Measurements from ENCODE around the gene XRCC5.

DNA sequence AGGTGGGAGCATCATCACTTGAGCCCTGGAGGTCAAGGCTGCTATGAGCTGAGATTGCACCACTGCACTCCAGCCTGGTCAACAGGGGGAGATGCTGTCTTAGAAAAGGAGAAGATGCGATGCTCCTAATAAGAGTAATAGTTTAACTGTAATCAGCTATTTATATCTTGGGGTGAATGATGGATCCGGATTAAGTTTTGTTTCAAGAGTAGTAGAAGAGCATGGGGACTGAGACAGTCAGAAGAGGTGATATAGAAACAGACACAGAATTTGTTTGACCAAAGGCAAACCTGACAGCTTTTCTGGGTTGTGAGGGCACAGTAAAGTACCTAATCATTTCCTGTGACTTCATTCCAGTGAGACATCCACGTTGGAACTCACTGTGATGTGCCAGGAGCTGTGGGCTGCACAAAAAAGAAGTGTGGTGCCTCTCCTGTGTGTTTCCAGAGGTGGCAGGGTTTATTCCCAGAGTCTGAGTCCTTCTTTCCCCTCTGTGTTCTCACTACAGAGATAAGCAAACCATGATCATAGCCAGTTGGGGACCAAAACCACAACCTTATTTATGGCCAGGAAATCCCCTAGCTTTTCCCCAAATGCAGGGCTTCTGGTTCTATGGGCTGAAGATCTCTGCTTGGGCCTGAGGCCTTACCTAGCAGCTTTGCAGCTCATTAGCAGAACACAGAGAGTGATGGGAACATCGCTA is 113.7 kb downstream of the XRCC5 start:
- TF ChIP-seq CTCF (IDR thresholded peaks at IDR 0.05 in 2 of 3, conservative IDR thresholded peaks at IDR 0.05 in 1 of 3; ENCODE audit: borderline replicate concordance in 1 of 3, insufficient read depth in 1 of 3, low read depth in 2 of 3, low read length in 2 of 3), result peak; percentile 37 to 53 (median 43); a peak in 4 of 6 replicates
- no peak for TF ChIP-seq POLR2A (IDR thresholded peaks at IDR 0.05; ENCODE audit: borderline replicate concordance, extremely low read depth, insufficient read depth, insufficient read length)
- no peak for TF ChIP-seq EZH2 (IDR thresholded peaks at IDR 0.05)
- TF ChIP-seq SRF (IDR thresholded peaks at IDR 0.05; ENCODE audit: low read depth), result no peak
- no peak for TF ChIP-seq ATF3 (IDR thresholded peaks at IDR 0.05)
- TF ChIP-seq REST (IDR thresholded peaks at IDR 0.05; ENCODE audit: low read depth), result no peak
- TF ChIP-seq JUND (IDR thresholded peaks at IDR 0.05), result no peak
- no peak for TF ChIP-seq SP1 (IDR thresholded peaks at IDR 0.05; ENCODE audit: low read depth)
- no peak for TF ChIP-seq EZH2phosphoT487 (IDR thresholded peaks at IDR 0.05; ENCODE audit: borderline replicate concordance)

Measured in HCT116 (cell line).